ENCODE data around the gene NRG3. TPM values are rescaled to one million over a fixed set of nuclear protein-coding genes. Genes with fewer than 3 reads are reported as not detected.
"Not testable (repeated sequence)": the region's sequence is repeated elsewhere in the genome, so short reads cannot be mapped to it uniquely, and the experiment has no call there.

The NRG3 gene
- total and polyA plus RNA-seq, 5 experiments from 2014 or later: not detected

- peaks cover 0 to 2% (median 0%) of the 10 kb centered on the region in 9 donors for H3K9me3 Mint-ChIP-seq
- H3K27me3 Mint-ChIP-seq: peaks cover 0 to 2% (median 0%) of the 10 kb centered on the region in 5 donors
- no peak overlapping the region for H3K27ac Mint-ChIP-seq
- POLR2A ChIA-PET: no interaction called here
- H3K36me3 Mint-ChIP-seq: no peaks in the 10 kb centered on the region
- no peak for ATAC-seq
- no peak overlapping the region for H3K4me3 Mint-ChIP-seq
- no peak for DNase-seq
- no peaks in the 10 kb centered on the region for H3K4me1 Mint-ChIP-seq
Observed at GRCh38 chr10:81995254-81995653, 120.3 kb downstream of the NRG3 start.

GRCh38 chr10:81996927-81997326 lies 121.9 kb downstream of the NRG3 start:
- peaks cover 0 to 2% (median 0%) of the 10 kb centered on the region in 5 donors for H3K27me3 Mint-ChIP-seq
- H3K27ac Mint-ChIP-seq: no peak overlapping the region
- H3K9me3 Mint-ChIP-seq: peaks cover 0 to 4% (median 0%) of the 10 kb centered on the region in 9 donors
- DNase-seq: no peak
- no peaks in the 10 kb centered on the region for H3K36me3 Mint-ChIP-seq
- no peaks in the 10 kb centered on the region for H3K4me1 Mint-ChIP-seq
- ATAC-seq: no peak
- H3K4me3 Mint-ChIP-seq: no peak overlapping the region
- POLR2A ChIA-PET: no interaction called here

- H3K27ac Mint-ChIP-seq: no peak overlapping the region
- peaks cover 0 to 18% (median 7%) of the 10 kb centered on the region in 9 donors for H3K9me3 Mint-ChIP-seq
- POLR2A ChIA-PET: no interaction called here
- DNase-seq (no peak), ATAC-seq (no peak)
- no peaks in the 10 kb centered on the region for H3K36me3 Mint-ChIP-seq
- H3K4me3 Mint-ChIP-seq: no peak overlapping the region
- peaks cover 0 to 3% (median 0%) of the 10 kb centered on the region in 5 donors for H3K27me3 Mint-ChIP-seq
- no peaks in the 10 kb centered on the region for H3K4me1 Mint-ChIP-seq
Observed at GRCh38 chr10:82020999-82021398, 146.0 kb downstream of the NRG3 start.

- Mint-ChIP-seq H3K4me3 (no peak overlapping the region), H3K36me3 (no peaks in the 10 kb centered on the region), H3K27ac (no peak overlapping the region), H3K9me3 (peaks cover 0 to 14% (median 1%) of the 10 kb centered on the region in 9 donors), H3K4me1 (no peaks in the 10 kb centered on the region), H3K27me3 (peaks cover 0 to 3% (median 0%) of the 10 kb centered on the region in 5 donors)
- ATAC-seq (no peak), DNase-seq (no peak)
- POLR2A ChIA-PET: no interaction called here
Observed at GRCh38 chr10:82027711-82028110, 152.7 kb downstream of the NRG3 start.

- POLR2A ChIA-PET: no interaction called here
- DNase-seq (no peak), ATAC-seq (no peak)
- no peaks in the 10 kb centered on the region for H3K36me3 Mint-ChIP-seq
- H3K27me3 Mint-ChIP-seq: no peaks in the 10 kb centered on the region
- no peak overlapping the region for H3K4me3 Mint-ChIP-seq
- no peaks in the 10 kb centered on the region for H3K4me1 Mint-ChIP-seq
- H3K9me3 Mint-ChIP-seq: peaks cover 0 to 2% (median 0%) of the 10 kb centered on the region in 9 donors
- H3K27ac Mint-ChIP-seq: no peak overlapping the region
Observed at GRCh38 chr10:82037076-82037475, 162.1 kb downstream of the NRG3 start.

GRCh38 chr10:82038587-82038986 lies 163.6 kb downstream of the NRG3 start:
- Mint-ChIP-seq H3K36me3 (no peaks in the 10 kb centered on the region), H3K4me3 (no peak overlapping the region), H3K9me3 (peaks cover 0 to 2% (median 0%) of the 10 kb centered on the region in 9 donors), H3K27me3 (no peaks in the 10 kb centered on the region), H3K27ac (no peak overlapping the region), H3K4me1 (no peaks in the 10 kb centered on the region)
- POLR2A ChIA-PET: no interaction called here
- ATAC-seq (no peak), DNase-seq (no peak)

- no peak for DNase-seq
- no peak overlapping the region for H3K4me3 Mint-ChIP-seq
Observed at GRCh38 chr10:82040336-82040735, 165.3 kb downstream of the NRG3 start.

GRCh38 chr10:82041018-82041417 lies 166.0 kb downstream of the NRG3 start:
- H3K36me3 Mint-ChIP-seq: no peaks in the 10 kb centered on the region
- no peak overlapping the region for H3K27ac Mint-ChIP-seq
- H3K27me3 Mint-ChIP-seq: no peaks in the 10 kb centered on the region
- H3K4me1 Mint-ChIP-seq: no peaks in the 10 kb centered on the region
- ATAC-seq (no peak), DNase-seq (no peak)
- peaks cover 0 to 4% (median 0%) of the 10 kb centered on the region in 9 donors for H3K9me3 Mint-ChIP-seq
- H3K4me3 Mint-ChIP-seq: no peak overlapping the region
- POLR2A ChIA-PET: no interaction called here

More at GRCh38 chr10:82040336-82040735, 165.3 kb downstream of the NRG3 start:
- POLR2A ChIA-PET: no interaction called here
- H3K36me3 Mint-ChIP-seq: no peaks in the 10 kb centered on the region
- no peaks in the 10 kb centered on the region for H3K4me1 Mint-ChIP-seq
- H3K27ac Mint-ChIP-seq: no peak overlapping the region
- no peak for ATAC-seq
- no peaks in the 10 kb centered on the region for H3K27me3 Mint-ChIP-seq
- H3K9me3 Mint-ChIP-seq: peaks cover 0 to 4% (median 0%) of the 10 kb centered on the region in 9 donors

- peaks cover 0 to 16% (median 2%) of the 10 kb centered on the region in 9 donors for H3K9me3 Mint-ChIP-seq
- no peak overlapping the region for H3K4me3 Mint-ChIP-seq
- no peaks in the 10 kb centered on the region for H3K4me1 Mint-ChIP-seq
- H3K36me3 Mint-ChIP-seq: no peaks in the 10 kb centered on the region
- H3K27me3 Mint-ChIP-seq: no peaks in the 10 kb centered on the region
- DNase-seq (no peak), ATAC-seq (no peak)
- POLR2A ChIA-PET: no interaction called here
- no peak overlapping the region for H3K27ac Mint-ChIP-seq
Observed at GRCh38 chr10:82056391-82056790, 181.4 kb downstream of the NRG3 start.

GRCh38 chr10:82067192-82067591 lies 192.2 kb downstream of the NRG3 start:
- H3K36me3 Mint-ChIP-seq, H3K4me1 Mint-ChIP-seq, DNase-seq, H3K27me3 Mint-ChIP-seq, POLR2A ChIA-PET, H3K4me3 Mint-ChIP-seq, H3K27ac Mint-ChIP-seq, ATAC-seq: not testable (repeated sequence)
- peaks cover 0 to 19% (median 4%) of the 10 kb centered on the region in 9 donors for H3K9me3 Mint-ChIP-seq

GRCh38 chr10:82068501-82068900 lies 193.5 kb downstream of the NRG3 start:
- DNase-seq (no peak), ATAC-seq (no peak)
- peaks cover 0 to 9% (median 4%) of the 10 kb centered on the region in 5 donors for H3K27me3 Mint-ChIP-seq
- no peaks in the 10 kb centered on the region for H3K36me3 Mint-ChIP-seq
- no peak overlapping the region for H3K4me3 Mint-ChIP-seq
- no peaks in the 10 kb centered on the region for H3K4me1 Mint-ChIP-seq
- H3K27ac Mint-ChIP-seq: no peak overlapping the region
- H3K9me3 Mint-ChIP-seq: peaks cover 0 to 19% (median 4%) of the 10 kb centered on the region in 9 donors
- POLR2A ChIA-PET: no interaction called here

GRCh38 chr10:82071231-82071630 lies 196.2 kb downstream of the NRG3 start:
- Mint-ChIP-seq H3K9me3 (peaks cover 0 to 20% (median 2%) of the 10 kb centered on the region in 9 donors), H3K36me3 (no peaks in the 10 kb centered on the region), H3K27ac (no peak overlapping the region), H3K27me3 (peaks cover 0 to 9% (median 2%) of the 10 kb centered on the region in 5 donors), H3K4me1 (no peaks in the 10 kb centered on the region), H3K4me3 (no peak overlapping the region)
- POLR2A ChIA-PET: no interaction called here
- ATAC-seq (no peak), DNase-seq (no peak)

- H3K9me3 Mint-ChIP-seq: peaks cover 0 to 28% (median 2%) of the 10 kb centered on the region in 9 donors
- ATAC-seq (no peak), DNase-seq (no peak)
- POLR2A ChIA-PET: no interaction called here
- H3K4me1 Mint-ChIP-seq: no peaks in the 10 kb centered on the region
- H3K4me3 Mint-ChIP-seq: no peak overlapping the region
- peaks cover 0 to 9% (median 2%) of the 10 kb centered on the region in 5 donors for H3K27me3 Mint-ChIP-seq
- no peaks in the 10 kb centered on the region for H3K36me3 Mint-ChIP-seq
- H3K27ac Mint-ChIP-seq: no peak overlapping the region
Observed at GRCh38 chr10:82072124-82072523, 197.1 kb downstream of the NRG3 start.

- Mint-ChIP-seq H3K27ac (peak overlapping the region in 1 of 10 donors; percentile 12), H3K27me3 (peaks cover 0 to 4% (median 0%) of the 10 kb centered on the region in 5 donors), H3K9me3 (peaks cover 0 to 22% (median 9%) of the 10 kb centered on the region in 9 donors), H3K36me3 (no peaks in the 10 kb centered on the region), H3K4me1 (no peaks in the 10 kb centered on the region), H3K4me3 (no peak overlapping the region)
- POLR2A ChIA-PET: no interaction called here
- DNase-seq (no peak), ATAC-seq (no peak)
Observed at GRCh38 chr10:82075605-82076004, 200.6 kb downstream of the NRG3 start.

Data from naive thymus-derived CD8-positive, alpha-beta T cell (primary cell).